ENCODE measurements around the gene MAPK8IP3.

MAPK8IP3 gene

DNA sequence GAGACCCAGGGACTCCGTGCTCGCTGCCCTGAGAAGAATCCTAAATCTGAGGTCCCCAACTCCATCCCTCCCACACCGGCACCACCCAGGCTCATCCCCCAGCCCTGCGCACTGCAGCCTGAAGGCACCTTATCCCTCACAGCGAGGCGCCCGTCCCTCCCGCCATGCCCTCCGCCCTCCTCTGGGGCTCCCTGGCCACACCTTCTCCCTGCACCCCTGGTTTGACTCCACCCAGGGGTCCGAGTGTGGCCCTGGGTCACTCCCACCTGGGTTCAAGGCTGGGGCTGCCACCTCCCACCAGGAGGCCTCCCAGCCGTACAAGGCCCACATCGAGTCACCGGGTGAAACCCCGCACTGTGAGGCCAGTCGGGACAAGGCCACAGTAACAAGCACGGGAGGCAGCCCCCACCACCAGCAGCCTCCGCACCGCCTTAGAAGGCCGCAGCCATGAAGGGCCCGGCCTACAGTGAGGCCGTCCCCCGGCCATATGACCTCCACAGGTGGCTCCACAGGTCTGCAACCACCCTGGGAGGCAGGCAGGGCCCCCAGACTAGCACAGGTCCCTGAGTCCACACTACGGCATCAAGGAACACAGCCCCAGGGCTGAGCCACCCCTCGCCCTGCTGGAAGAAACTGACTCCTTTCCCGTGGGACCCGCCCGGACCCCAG lies 112.3 kb downstream of the MAPK8IP3 start:
- DNase-seq: no peak

DNA sequence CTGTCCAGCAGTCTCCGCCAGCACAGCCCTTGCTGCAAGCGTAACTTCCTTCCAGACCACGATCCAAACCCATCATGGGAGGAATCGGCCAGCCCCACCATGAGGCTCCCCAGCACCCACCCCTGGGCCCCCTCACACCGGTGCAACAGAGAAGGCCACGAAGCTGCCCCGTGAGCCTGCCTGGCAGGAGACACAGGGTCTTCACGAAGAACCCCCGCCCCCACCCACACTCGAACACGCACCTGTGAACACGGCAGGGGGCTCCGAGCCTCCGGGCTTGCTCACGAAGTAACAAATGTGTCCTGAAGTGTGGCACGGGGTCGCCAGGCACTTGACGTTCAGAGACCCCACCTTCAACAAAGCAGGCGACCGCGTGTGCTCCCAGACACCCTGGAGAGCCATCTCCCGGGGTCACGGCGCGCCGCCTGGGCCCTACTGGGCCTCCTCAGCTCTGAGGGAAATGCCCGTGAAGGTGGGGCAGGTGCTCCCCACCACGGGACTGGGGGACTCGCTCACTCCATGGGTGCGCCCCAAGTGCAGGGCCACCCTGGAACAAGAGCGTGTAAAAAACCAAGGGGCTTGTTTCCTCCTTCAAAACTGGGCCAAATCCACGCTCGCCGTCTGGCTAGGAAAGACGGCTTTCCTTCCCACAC lies 113.0 kb downstream of the MAPK8IP3 start:
- no peak for DNase-seq

DNA sequence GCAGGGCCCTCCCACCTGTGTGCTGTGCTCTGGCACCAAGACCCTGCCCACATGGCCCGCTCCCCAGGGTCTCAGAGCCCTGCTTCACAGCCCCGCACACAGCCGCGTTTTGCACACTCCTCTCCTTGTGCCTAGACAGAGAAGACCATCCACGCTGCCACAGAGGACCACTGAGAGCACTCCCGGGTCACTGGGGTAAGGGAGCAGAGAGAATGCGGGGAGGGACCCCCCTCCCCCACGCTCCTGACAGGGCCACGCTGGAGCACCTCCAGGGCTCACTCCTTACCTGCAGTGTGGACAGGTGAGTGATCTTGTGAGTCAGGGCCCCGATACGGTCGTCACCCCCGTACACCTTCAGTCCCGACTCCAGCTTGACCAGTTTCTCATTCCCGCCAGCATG lies 113.6 kb downstream of the MAPK8IP3 start:
- no peak for DNase-seq
